Activated CD8-positive, alpha-beta memory T cell treated with anti-CD3 and anti-CD28 coated beads for 24 hours (primary cell): ENCODE data around the gene BABAM1.
"Not testable (repeated sequence)": the region's sequence is repeated elsewhere in the genome, so short reads cannot be mapped to it uniquely, and the experiment has no call there.

Source experiments
- DNase-seq: peaks from one replicate; pipeline ENCODE4 v3.0.0-alpha.2; 2020

BABAM1 gene

GRCh38 chr19:17243830-17244617 is 23.2 kb upstream of the BABAM1 start:
- DNase-seq, result no peak

GRCh38 chr19:17244618-17245534 is 22.4 kb upstream of the BABAM1 start:
- no peak for DNase-seq

GRCh38 chr19:17245535-17245984 is 21.7 kb upstream of the BABAM1 start, which contains the start of gene NR2F6:
NR2F6 (minus strand) TSS chr19:17245919; CDS start chr19:17245220, 699 bp downstream.
- no peak for DNase-seq

GRCh38 chr19:17246681-17247425 is 20.4 kb upstream of the BABAM1 start:
- no peak for DNase-seq

- DNase-seq, result no peak
Measured at GRCh38 chr19:17248011-17248776, 19.0 kb upstream of the BABAM1 start.

- DNase-seq, result no peak
Measured at GRCh38 chr19:17249887-17250548, 17.2 kb upstream of the BABAM1 start.

GRCh38 chr19:17254636-17255035 is 12.6 kb upstream of the BABAM1 start:
- no peak for DNase-seq

GRCh38 chr19:17255150-17255621 is 12.1 kb upstream of the BABAM1 start:
- DNase-seq, result no peak

- no peak for DNase-seq
Measured at GRCh38 chr19:17256130-17256529, 11.1 kb upstream of the BABAM1 start.

GRCh38 chr19:17259118-17259780 is 8.0 kb upstream of the BABAM1 start:
- DNase-seq, result no peak

GRCh38 chr19:17259934-17260333 is 7.3 kb upstream of the BABAM1 start:
- DNase-seq, result no peak

- DNase-seq, result peak; percentile 96
Measured at GRCh38 chr19:17260842-17261325, 6.4 kb upstream of the BABAM1 start.

- no peak for DNase-seq
Measured at GRCh38 chr19:17262557-17262956, 4.7 kb upstream of the BABAM1 start.

- DNase-seq, result no peak
Measured at GRCh38 chr19:17263712-17264640, 3.3 kb upstream of the BABAM1 start.

GRCh38 chr19:17264641-17264979 is 2.6 kb upstream of the BABAM1 start, which contains the start of gene USHBP1:
USHBP1 (minus strand) TSS chr19:17264745; CDS start chr19:17264299, 446 bp downstream.
- DNase-seq, result no peak

- DNase-seq, result no peak
Measured at GRCh38 chr19:17266026-17266425, 1.2 kb upstream of the BABAM1 start.

GRCh38 chr19:17266589-17266974 is 661 bp upstream of the BABAM1 start:
- no peak for DNase-seq

- DNase-seq, result no peak
Measured at GRCh38 chr19:17268754-17269153, 1.5 kb downstream of the BABAM1 start.

- DNase-seq, result not testable (repeated sequence)
Measured at GRCh38 chr19:17274892-17275291, 7.6 kb downstream of the BABAM1 start.
